H9 (cell line): Measurements from ENCODE around the gene C3orf52. TPM values are rescaled to one million over a fixed set of nuclear protein-coding genes. Genes with fewer than 3 reads are reported as not detected.

Experiments used
- DNase-seq: peaks from one replicate; pipeline ENCODE4 v3.0.0-alpha.2; 2017
- H2AFZ ChIP-seq: one replicate; pipeline ENCODE4 v1.6.1; 2013; ENCODE audit warnings: mild to moderate bottlenecking, low read length, control low read depth, moderate library complexity
- H2AK5ac ChIP-seq: 2 replicates; pipeline ENCODE4 v1.6.1; 2013; ENCODE audit warnings: low read length, control low read depth, mixed read lengths; ENCODE audit not compliant: insufficient read length
- H2BK120ac ChIP-seq: one replicate; pipeline ENCODE4 v1.6.1; 2013; ENCODE audit warnings: low read depth, mild to moderate bottlenecking, low read length, control low read depth, inconsistent platforms; ENCODE audit not compliant: poor library complexity, severe bottlenecking
- H2BK12ac ChIP-seq: 2 replicates; pipeline ENCODE4 v1.6.1; 2013; ENCODE audit warnings: low read length, control low read depth, mixed read lengths, low read depth; ENCODE audit not compliant: insufficient read length
- H2BK15ac ChIP-seq: 2 replicates; pipeline ENCODE4 v1.6.1; 2013; ENCODE audit warnings: low read depth, low read length, control low read depth
- H2BK20ac ChIP-seq: one replicate; pipeline ENCODE4 v1.6.1; 2013; ENCODE audit warnings: low read depth, mild to moderate bottlenecking, low read length, control low read depth, inconsistent platforms; ENCODE audit not compliant: poor library complexity, severe bottlenecking
- H2BK5ac ChIP-seq: 2 replicates; pipeline ENCODE4 v1.6.1; 2013; ENCODE audit warnings: low read length, control low read depth, mixed read lengths; ENCODE audit not compliant: insufficient read length
- H3K14ac ChIP-seq: 2 replicates; pipeline ENCODE4 v1.6.1; 2013; ENCODE audit warnings: low read length, control low read depth; ENCODE audit not compliant: insufficient read depth
- H3K18ac ChIP-seq: 2 replicates; pipeline ENCODE4 v1.6.1; 2013; ENCODE audit warnings: low read depth, mild to moderate bottlenecking, mixed read lengths, low read length, control low read depth; ENCODE audit not compliant: insufficient read length
- H3K23ac ChIP-seq: 2 replicates; pipeline ENCODE4 v1.6.1; 2013; ENCODE audit warnings: low read length, control low read depth, mixed read lengths, low read depth; ENCODE audit not compliant: insufficient read length
- H3K23me2 ChIP-seq: 2 replicates; pipeline ENCODE4 v1.6.1; 2013; ENCODE audit warnings: low read depth, mild to moderate bottlenecking, mixed read lengths, low read length, control low read depth; ENCODE audit not compliant: insufficient read length, poor library complexity, severe bottlenecking
- H3K27ac ChIP-seq: 2 replicates; pipeline ENCODE4 v1.5.1; 2013; ENCODE audit warnings: low read length, control low read depth, mixed read lengths, low read depth; ENCODE audit not compliant: insufficient read length
- H3K27me3 ChIP-seq: 2 replicates; pipeline ENCODE4 v1.6.1; 2013; ENCODE audit warnings: low read length, control low read depth, inconsistent platforms; ENCODE audit not compliant: insufficient read depth
- H3K4ac ChIP-seq: 2 replicates; pipeline ENCODE4 v1.6.1; 2013; ENCODE audit warnings: low read depth, mild to moderate bottlenecking, control low read depth, inconsistent platforms, low read length, moderate library complexity
- H3K4me1 ChIP-seq: 2 replicates; pipeline ENCODE4 v1.6.1; 2013; ENCODE audit warnings: low read length, control low read depth, inconsistent platforms; ENCODE audit not compliant: insufficient read depth
- H3K4me2 ChIP-seq: 2 replicates; pipeline ENCODE4 v1.6.1; 2013; ENCODE audit warnings: low read length, control low read depth, mixed read lengths; ENCODE audit not compliant: insufficient read length, insufficient read depth
- H3K56ac ChIP-seq: 2 replicates; pipeline ENCODE4 v1.6.1; 2013; ENCODE audit warnings: low read depth, mild to moderate bottlenecking, mixed read lengths, low read length, control low read depth; ENCODE audit not compliant: insufficient read length
- H3K79me1 ChIP-seq: 2 replicates; pipeline ENCODE4 v1.6.1; 2013; ENCODE audit warnings: low read depth, mild to moderate bottlenecking, moderate library complexity, low read length, control low read depth, inconsistent platforms; ENCODE audit not compliant: insufficient read depth, poor library complexity, severe bottlenecking
- H3K79me2 ChIP-seq: 2 replicates; pipeline ENCODE4 v1.6.1; 2013; ENCODE audit warnings: low read length, control low read depth, inconsistent platforms; ENCODE audit not compliant: insufficient read depth
- H3K9ac ChIP-seq: 2 replicates; pipeline ENCODE4 v1.6.1; 2013; ENCODE audit warnings: low read length, control low read depth, mixed read lengths; ENCODE audit not compliant: insufficient read length; ENCODE audit errors: extremely low read depth
- H3K9me3 ChIP-seq: one replicate; pipeline ENCODE4 v1.6.1; 2013; ENCODE audit warnings: low read depth, low read length, inconsistent platforms; ENCODE audit not compliant: control insufficient read depth
- H3T11ph ChIP-seq: one replicate; pipeline ENCODE4 v1.6.1; 2013; ENCODE audit warnings: mild to moderate bottlenecking, low read length, control low read depth, inconsistent platforms
- H4K20me1 ChIP-seq: one replicate; pipeline ENCODE4 v1.6.1; 2013; ENCODE audit not compliant: control insufficient read depth, insufficient read length, insufficient read depth
- H4K5ac ChIP-seq: 2 replicates; pipeline ENCODE4 v1.6.1; 2013; ENCODE audit warnings: low read depth, mild to moderate bottlenecking, mixed read lengths, low read length, control low read depth; ENCODE audit not compliant: insufficient read length
- H4K8ac ChIP-seq: replicated peaks from 2 replicates; pipeline ENCODE4 v1.6.1; 2013; ENCODE audit warnings: low read length, control low read depth, mixed read lengths, low read depth; ENCODE audit not compliant: insufficient read length
- H4K91ac ChIP-seq: 2 replicates; pipeline ENCODE4 v1.6.1; 2013; ENCODE audit warnings: low read depth, mild to moderate bottlenecking, moderate library complexity, mixed read lengths, low read length, control low read depth; ENCODE audit not compliant: insufficient read length
- H3K27ac Mint-ChIP-seq, 3 experiments: 2 replicates in 2 of 3; 3 replicates in 1 of 3; pipeline ENCODE4 v1.8.0; 2020 to 2021; ENCODE audit warnings: mixed read lengths in 3 of 3, mild to moderate bottlenecking in 1 of 3, moderate library complexity in 1 of 3
- H3K27me3 Mint-ChIP-seq: 2 replicates; pipeline ENCODE4 v1.8.0; 2021; ENCODE audit warnings: low read depth, mild to moderate bottlenecking, moderate library complexity, mixed read lengths
- H3K36me3 Mint-ChIP-seq, 3 experiments: 2 replicates in 2 of 3; 3 replicates in 1 of 3; pipeline ENCODE4 v1.8.0; 2020 to 2021; ENCODE audit warnings: low read depth in 3 of 3, mixed read lengths in 3 of 3; ENCODE audit not compliant: insufficient read depth in 1 of 3
- H3K4me1 Mint-ChIP-seq, 2 experiments: 2 replicates each; pipeline ENCODE4 v1.8.0; 2020; ENCODE audit warnings: mixed read lengths in 2 of 2
- H3K4me3 Mint-ChIP-seq, 2 experiments: 2 replicates in 1 of 2; 3 replicates in 1 of 2; pipeline ENCODE4 v1.8.0; 2020 to 2021; ENCODE audit warnings: mild to moderate bottlenecking in 2 of 2, mixed read lengths in 2 of 2, moderate library complexity in 1 of 2
- H3K9me3 Mint-ChIP-seq, 2 experiments: 2 replicates in 1 of 2; 3 replicates in 1 of 2; pipeline ENCODE4 v1.8.0; 2020; ENCODE audit warnings: mild to moderate bottlenecking in 2 of 2, mixed read lengths in 2 of 2, moderate library complexity in 1 of 2
- CTCF ChIP-seq: fragments of 200-600 bp; sonication (generic); conservative IDR thresholded peaks from 3 replicates; pipeline ENCODE4 v1.8.0; 2021; ENCODE audit warnings: antibody characterized with exemption, mild to moderate bottlenecking
- WGBS: extraction: QIAGEN DNeasy Blood & Tissue Kit; methylation state at CpG from one replicate; pipeline ENCODE4 v1.1.7; 2013; ENCODE audit warnings: missing lambda C conversion rate, low lambda C conversion rate, mixed read lengths; ENCODE audit not compliant: insufficient read length; ENCODE audit errors: extremely low coverage; 5-methylcytosine and 5-hydroxymethylcytosine counted together
- total RNA-seq: library from RNA; stranded (reverse); gene quantifications from 2 replicates; pipeline ENCODE4 v1.2.1, GENCODE V29; 2021

C3orf52 gene
- total RNA-seq, 1 experiment from 2014 or later: 11.2 TPM

DNA sequence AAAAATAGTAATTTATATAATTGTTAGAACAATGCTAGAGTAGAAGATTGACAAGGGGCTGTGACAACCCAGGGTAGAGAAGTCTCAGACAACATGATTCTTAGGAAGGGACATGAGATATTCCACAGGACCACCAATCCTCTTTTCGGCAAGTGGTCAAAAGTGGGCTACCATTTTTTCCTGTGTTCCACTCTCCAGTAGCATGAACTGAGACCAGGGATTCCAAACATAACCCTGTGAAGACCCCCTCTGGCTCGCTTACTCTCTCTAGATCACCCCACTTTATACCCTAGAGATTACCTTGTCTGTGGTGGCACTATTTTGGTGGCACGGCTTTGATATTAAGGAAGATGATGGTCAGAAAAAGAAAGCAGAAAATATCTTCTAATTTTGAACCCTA, 45.9 kb downstream of the C3orf52 start:
- Histone ChIP-seq H3K56ac (no peak overlapping the region), H3K4me2 (no peak overlapping the region), H2BK15ac (no peak overlapping the region), H3K23me2 (no peaks in the 10 kb centered on the region), H2BK120ac (no peak overlapping the region), H3K4me1 (peaks cover 9% of the 10 kb centered on the region; the same call in 1 of the 2 replicates), H3K79me1 (no peaks in the 10 kb centered on the region), H2BK12ac (no peak overlapping the region), H4K8ac (no peak overlapping the region), H3K14ac (no peak overlapping the region), H2BK20ac (no peak overlapping the region), H4K5ac (no peak overlapping the region), H3T11ph (no peak overlapping the region), H2AK5ac (no peak overlapping the region), H3K23ac (no peak overlapping the region), H3K9me3 (no peaks in the 10 kb centered on the region), H4K20me1 (no peaks in the 10 kb centered on the region), H3K27me3 (no peaks in the 10 kb centered on the region), H3K9ac (no peak overlapping the region), H3K27ac (no peak overlapping the region), H4K91ac (no peak overlapping the region), H3K4ac (no peak overlapping the region), H3K79me2 (no peaks in the 10 kb centered on the region), H2BK5ac (no peak overlapping the region), H2AFZ (no peak overlapping the region), H3K18ac (no peak overlapping the region)
- H3K9me3 Mint-ChIP-seq: no peaks in the 10 kb centered on the region
- WGBS: no CpG with 5 or more reads among the region's 3 CpGs
- H3K36me3 Mint-ChIP-seq: no peaks in the 10 kb centered on the region; a peak in 1 of 7 replicates
- H3K4me1 Mint-ChIP-seq: peaks cover 31 to 50% of the 10 kb centered on the region in 2 experiments
- no peak for DNase-seq
- no peak for TF ChIP-seq CTCF
- no peak overlapping the region for H3K4me3 Mint-ChIP-seq
- H3K27me3 Mint-ChIP-seq: no peaks in the 10 kb centered on the region
- H3K27ac Mint-ChIP-seq: no peak overlapping the region
